ENCODE data around the gene GPR149. TPM values are rescaled to one million over a fixed set of nuclear protein-coding genes. Genes with fewer than 3 reads are reported as not detected.

The GPR149 gene
- total RNA-seq, 1 experiment from 2014 or later = not detected

Other genes starting within 250 kb of the GPR149 start
- gene DHX36, start 105.7 kb downstream of the GPR149 start, total RNA-seq (2021; ENCODE audit: unreplicated experiment) = 49.9 TPM